Vagina (tissue), 2 donors: ENCODE results near the gene CBX7. TPM values are rescaled to one million over a fixed set of nuclear protein-coding genes. Genes with fewer than 3 reads are reported as not detected.
A peak's percentile ranks its signal among the peaks of the same experiment; 100 is the strongest.

Experiments
- DNase-seq, 2 donors: peaks; one replicate each; pipeline ENCODE4 v3.0.0-alpha.2; 2017; ENCODE audit errors: extremely low spot score in 2 of 2
- H3K27ac ChIP-seq: fragments of 200-600 bp; sonication (generic); one replicate; pipeline ENCODE4 v1.5.1; 2019
- H3K27me3 ChIP-seq: fragments of 200-600 bp; sonication (generic); one replicate; pipeline ENCODE4 v1.5.1; 2019
- H3K36me3 ChIP-seq, 2 donors: fragments of 200-600 bp; sonication (generic); one replicate each; pipeline ENCODE4 v1.5.1; 2017 to 2019
- H3K4me1 ChIP-seq: fragments of 200-600 bp; sonication (generic); one replicate; pipeline ENCODE4 v1.5.1; 2019
- H3K4me3 ChIP-seq, 2 donors: fragments of 200-600 bp; sonication (generic); 1 replicate in 1 of 2; 2 replicates in 1 of 2; pipeline ENCODE4 v1.5.1; 2016 to 2019
- H3K9me3 ChIP-seq: fragments of 200-600 bp; sonication (generic); one replicate; pipeline ENCODE4 v1.5.1; 2019
- CTCF ChIP-seq, 3 experiments: fragments of 450-650 bp in 2 of 3; fragments of 200-600 bp in 1 of 3; sonication (generic) in 1 of 3; IDR thresholded peaks; one replicate each; pipeline ENCODE4 v1.5.1; 2017 to 2019; ENCODE audit warnings: antibody characterized with exemption in 3 of 3, mild to moderate bottlenecking in 2 of 3, moderate library complexity in 2 of 3
- POLR2A ChIP-seq, 2 donors: fragments of 450-650 bp; IDR thresholded peaks; one replicate each; pipeline ENCODE4 v1.6.1; 2017; ENCODE audit warnings: antibody characterized with exemption in 2 of 2, mild to moderate bottlenecking in 2 of 2, moderate library complexity in 2 of 2
- POLR2AphosphoS5 ChIP-seq, 2 donors: sonication (generic); formaldehyde crosslinking; IDR thresholded peaks; one replicate each; pipeline ENCODE4 v1.9.0; 2017; ENCODE audit warnings: antibody characterized with exemption in 2 of 2, mild to moderate bottlenecking in 2 of 2, low read depth in 1 of 2; ENCODE audit not compliant: insufficient read depth in 1 of 2
- intact Hi-C: fragments of 100-400 bp; cut with DNase I; formaldehyde crosslinking; loops from one replicate; pipeline ENCODE4 v1.15.1; 2023
- total RNA-seq: library from RNA; depleted of rRNA; stranded (reverse); fragments of >200 nt; gene quantifications from one replicate; pipeline ENCODE4 v1.2.3, GENCODE V29; 2016

Gene CBX7
- total RNA-seq, 1 donor from 2014 or later, result 98.0 TPM

- intact Hi-C loops, result loop anchor here (10.0 kb wide), 1 partner anchor 345 kb away; the partner anchor contains the start of gene ATF4
- Histone ChIP-seq H3K27ac (peak overlapping the region; percentile 93), H3K4me3 (no peak overlapping the region), H3K9me3 (no peaks in the 10 kb centered on the region), H3K36me3 (no peaks in the 10 kb centered on the region), H3K4me1 (peaks cover 61% of the 10 kb centered on the region), H3K27me3 (no peaks in the 10 kb centered on the region)
- no peak for DNase-seq
- TF ChIP-seq POLR2AphosphoS5 (IDR thresholded peaks at IDR 0.05; ENCODE audit: insufficient read depth in 1 of 2, low read depth in 1 of 2), result no peak
- TF ChIP-seq CTCF (IDR thresholded peaks at IDR 0.05), result no peak
- no peak for TF ChIP-seq POLR2A (IDR thresholded peaks at IDR 0.05)
These were observed 27.4 kb upstream of the CBX7 start for GRCh38 chr22:39179841-39180335.

GRCh38 chr22:39179401-39179827 lies 26.9 kb upstream of the CBX7 start:
- TF ChIP-seq POLR2AphosphoS5 (IDR thresholded peaks at IDR 0.05; ENCODE audit: insufficient read depth in 1 of 2, low read depth in 1 of 2) (no peak), POLR2A (IDR thresholded peaks at IDR 0.05) (no peak), CTCF (IDR thresholded peaks at IDR 0.05) (no peak)
- Histone ChIP-seq H3K27ac (peak overlapping the region; percentile 93), H3K27me3 (no peaks in the 10 kb centered on the region), H3K36me3 (no peaks in the 10 kb centered on the region), H3K4me1 (peaks cover 61% of the 10 kb centered on the region), H3K4me3 (no peak overlapping the region), H3K9me3 (no peaks in the 10 kb centered on the region)
- no peak for DNase-seq
- intact Hi-C loops, result loop anchor here (10.0 kb wide), 1 partner anchor 345 kb away; the partner anchor contains the start of gene ATF4

- intact Hi-C loops, result loop anchor here (10.0 kb wide), 1 partner anchor 346 kb away; the partner anchor contains the start of gene ATF4
- TF ChIP-seq CTCF (IDR thresholded peaks at IDR 0.05) (no peak), POLR2AphosphoS5 (IDR thresholded peaks at IDR 0.05; ENCODE audit: insufficient read depth in 1 of 2, low read depth in 1 of 2) (peak in 1 of 2 donors; percentile 51)
- peak overlapping the region; percentile 93 for H3K27ac ChIP-seq
- no peak for DNase-seq
- peaks cover 69% of the 10 kb centered on the region for H3K4me1 ChIP-seq
- H3K9me3 ChIP-seq, result no peaks in the 10 kb centered on the region
- H3K36me3 ChIP-seq, result no peaks in the 10 kb centered on the region
- H3K27me3 ChIP-seq, result no peaks in the 10 kb centered on the region
- H3K4me3 ChIP-seq, result no peak overlapping the region
These were observed 26.0 kb upstream of the CBX7 start for GRCh38 chr22:39178206-39179111.

GRCh38 chr22:39177791-39178190 lies 25.3 kb upstream of the CBX7 start:
- Histone ChIP-seq H3K9me3 (no peaks in the 10 kb centered on the region), H3K27ac (peak overlapping the region; percentile 93), H3K4me1 (peaks cover 74% of the 10 kb centered on the region), H3K36me3 (no peaks in the 10 kb centered on the region), H3K4me3 (no peak overlapping the region), H3K27me3 (no peaks in the 10 kb centered on the region)
- TF ChIP-seq POLR2A (IDR thresholded peaks at IDR 0.05), result no peak
- no peak for TF ChIP-seq POLR2AphosphoS5 (IDR thresholded peaks at IDR 0.05; ENCODE audit: insufficient read depth in 1 of 2, low read depth in 1 of 2)
- TF ChIP-seq CTCF (IDR thresholded peaks at IDR 0.05), result no peak
- intact Hi-C loops, result loop anchor here (10.0 kb wide), 1 partner anchor 347 kb away; the partner anchor contains the start of gene ATF4
- no peak for DNase-seq
